GM12873 (cell line): ENCODE data around the gene PAX5.

Experiments
- TF ChIP-seq, protein P1 (sequence below): IDR thresholded peaks from 2 replicates; pipeline ENCODE4 v1.5.1; 2012; ENCODE audit warnings: low read depth, mild to moderate bottlenecking, moderate library complexity, low read length, control low read depth; ENCODE audit not compliant: insufficient read depth; ENCODE audit errors: missing control alignments

PAX5 gene

GRCh38 chr9:36900136-36900855, 133.8 kb downstream of the PAX5 start:
- TF ChIP-seq, protein P1, sequence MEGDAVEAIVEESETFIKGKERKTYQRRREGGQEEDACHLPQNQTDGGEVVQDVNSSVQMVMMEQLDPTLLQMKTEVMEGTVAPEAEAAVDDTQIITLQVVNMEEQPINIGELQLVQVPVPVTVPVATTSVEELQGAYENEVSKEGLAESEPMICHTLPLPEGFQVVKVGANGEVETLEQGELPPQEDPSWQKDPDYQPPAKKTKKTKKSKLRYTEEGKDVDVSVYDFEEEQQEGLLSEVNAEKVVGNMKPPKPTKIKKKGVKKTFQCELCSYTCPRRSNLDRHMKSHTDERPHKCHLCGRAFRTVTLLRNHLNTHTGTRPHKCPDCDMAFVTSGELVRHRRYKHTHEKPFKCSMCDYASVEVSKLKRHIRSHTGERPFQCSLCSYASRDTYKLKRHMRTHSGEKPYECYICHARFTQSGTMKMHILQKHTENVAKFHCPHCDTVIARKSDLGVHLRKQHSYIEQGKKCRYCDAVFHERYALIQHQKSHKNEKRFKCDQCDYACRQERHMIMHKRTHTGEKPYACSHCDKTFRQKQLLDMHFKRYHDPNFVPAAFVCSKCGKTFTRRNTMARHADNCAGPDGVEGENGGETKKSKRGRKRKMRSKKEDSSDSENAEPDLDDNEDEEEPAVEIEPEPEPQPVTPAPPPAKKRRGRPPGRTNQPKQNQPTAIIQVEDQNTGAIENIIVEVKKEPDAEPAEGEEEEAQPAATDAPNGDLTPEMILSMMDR, result no peak

- TF ChIP-seq, protein P1, result no peak
Measured at GRCh38 chr9:36899406-36899805, 134.7 kb downstream of the PAX5 start.

- TF ChIP-seq, protein P1, result no peak
Measured at GRCh38 chr9:36898431-36899020, 135.5 kb downstream of the PAX5 start.

DNA sequence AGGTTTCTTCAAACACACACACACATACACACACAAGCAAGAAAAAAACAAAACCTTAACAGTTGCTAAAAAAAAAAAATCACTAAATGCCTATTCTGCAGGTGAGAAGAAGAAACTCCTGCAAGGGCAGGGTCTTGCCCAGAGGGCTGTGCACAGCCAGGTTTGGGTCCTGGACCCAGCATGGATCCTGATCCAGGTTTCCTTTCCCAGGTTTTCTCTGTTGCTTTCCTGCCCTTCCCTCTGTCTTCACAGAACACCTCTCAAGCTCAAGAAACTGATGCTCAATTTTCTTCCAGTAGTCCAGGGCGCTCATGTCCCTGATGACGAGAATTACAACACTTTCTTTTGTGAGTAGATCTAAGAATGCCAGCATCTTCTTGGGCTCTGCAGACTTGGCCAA, 136.6 kb downstream of the PAX5 start:
- TF ChIP-seq, protein P1, result no peak

GRCh38 chr9:36897019-36897418, 137.0 kb downstream of the PAX5 start:
- TF ChIP-seq, protein P1, result no peak

- TF ChIP-seq, protein P1, result no peak
Measured at GRCh38 chr9:36896296-36896695, 137.8 kb downstream of the PAX5 start.

DNA sequence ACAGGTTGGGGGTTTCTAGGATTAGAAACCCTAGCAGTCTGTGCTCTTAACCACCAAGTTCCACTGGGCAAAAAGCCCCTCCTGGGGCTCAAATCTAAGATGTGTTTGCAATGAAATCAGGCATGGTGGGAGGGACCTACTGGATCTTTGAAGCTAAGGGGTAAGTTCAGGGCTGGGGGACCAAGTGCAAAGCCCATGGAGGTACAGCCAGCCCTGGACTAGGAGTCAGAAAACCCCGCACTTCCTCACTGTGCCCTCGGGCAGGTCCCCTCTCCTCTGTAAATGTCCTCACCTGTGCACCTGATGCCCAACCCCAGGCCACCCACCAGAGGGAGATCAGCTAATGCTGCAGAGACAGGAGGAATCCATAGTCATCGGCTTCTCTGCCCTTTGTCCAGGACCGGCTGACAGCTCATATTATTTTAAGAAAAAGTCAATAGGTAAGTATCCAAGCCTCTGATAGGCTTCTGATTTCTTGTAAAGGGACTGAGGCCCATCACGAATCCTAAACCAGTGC, 138.3 kb downstream of the PAX5 start:
- TF ChIP-seq, protein P1, result no peak
